Progenitor cell of endocrine pancreas (in vitro differentiated cells): ENCODE measurements around the gene FRMD4A. TPM values are rescaled to one million over a fixed set of nuclear protein-coding genes. Genes with fewer than 3 reads are reported as not detected.
"Not testable (repeated sequence)": the region's sequence is repeated elsewhere in the genome, so short reads cannot be mapped to it uniquely, and the experiment has no call there.

Experiments
- DNase-seq: peaks from one replicate; pipeline ENCODE4 v3.0.0; 2021; ENCODE audit warnings: low spot score; ENCODE audit not compliant: unreplicated experiment
- H3K27ac Mint-ChIP-seq: 2 replicates; pipeline ENCODE4 v1.8.0; 2021; ENCODE audit warnings: mild to moderate bottlenecking, moderate library complexity, mixed read lengths
- H3K27me3 Mint-ChIP-seq: 2 replicates; pipeline ENCODE4 v1.8.0; 2021; ENCODE audit warnings: mixed read lengths
- H3K36me3 Mint-ChIP-seq: 2 replicates; pipeline ENCODE4 v1.8.0; 2022; ENCODE audit warnings: mixed read lengths; ENCODE audit not compliant: insufficient read depth
- H3K4me1 Mint-ChIP-seq: 2 replicates; pipeline ENCODE4 v1.8.0; 2021; ENCODE audit warnings: low read depth, mixed read lengths
- H3K4me3 Mint-ChIP-seq: 2 replicates; pipeline ENCODE4 v1.8.0; 2021; ENCODE audit warnings: low read depth, mild to moderate bottlenecking, moderate library complexity, mixed read lengths
- H3K9me3 Mint-ChIP-seq: 2 replicates; pipeline ENCODE4 v1.8.0; 2021; ENCODE audit warnings: low read depth, mixed read lengths
- total RNA-seq: library from RNA; stranded (reverse); gene quantifications from 2 replicates; pipeline ENCODE4 v1.2.1, GENCODE V29; 2021
- TF ChIP-seq, protein P1 (sequence below): fragments of 200-600 bp; sonication (generic); IDR thresholded peaks from one replicate; pipeline ENCODE4 v1.5.0; 2021; ENCODE audit warnings: antibody characterized with exemption, mild to moderate bottlenecking; ENCODE audit not compliant: unreplicated experiment

The FRMD4A gene
- total RNA-seq, 1 donor from 2014 or later: 42.2 TPM

DNA sequence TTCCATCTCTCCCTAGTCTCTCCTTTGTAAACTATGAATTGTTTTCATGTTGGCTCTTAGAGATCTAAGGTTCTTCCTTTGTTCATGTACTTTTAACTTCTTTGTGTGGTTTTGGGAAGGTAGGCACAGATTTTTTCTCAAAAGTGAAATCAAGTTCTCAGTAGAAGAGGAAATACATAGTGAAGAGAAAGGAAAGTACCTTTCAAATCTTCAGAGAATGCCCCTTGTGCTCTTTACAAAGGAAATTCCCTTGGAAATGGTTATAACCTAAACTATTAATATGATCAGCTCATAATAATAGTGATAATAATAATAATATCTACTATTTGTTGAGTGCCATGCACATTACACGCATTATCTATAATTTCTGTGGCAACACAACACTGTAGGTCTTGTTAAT, 425.4 kb downstream of the FRMD4A start:
- Mint-ChIP-seq H3K4me1 (peaks cover 2% of the 10 kb centered on the region), H3K4me3 (no peak overlapping the region), H3K9me3 (peaks cover 8% of the 10 kb centered on the region), H3K27me3 (no peaks in the 10 kb centered on the region), H3K36me3 (no peaks in the 10 kb centered on the region), H3K27ac (no peak overlapping the region)
- TF ChIP-seq, protein P1, sequence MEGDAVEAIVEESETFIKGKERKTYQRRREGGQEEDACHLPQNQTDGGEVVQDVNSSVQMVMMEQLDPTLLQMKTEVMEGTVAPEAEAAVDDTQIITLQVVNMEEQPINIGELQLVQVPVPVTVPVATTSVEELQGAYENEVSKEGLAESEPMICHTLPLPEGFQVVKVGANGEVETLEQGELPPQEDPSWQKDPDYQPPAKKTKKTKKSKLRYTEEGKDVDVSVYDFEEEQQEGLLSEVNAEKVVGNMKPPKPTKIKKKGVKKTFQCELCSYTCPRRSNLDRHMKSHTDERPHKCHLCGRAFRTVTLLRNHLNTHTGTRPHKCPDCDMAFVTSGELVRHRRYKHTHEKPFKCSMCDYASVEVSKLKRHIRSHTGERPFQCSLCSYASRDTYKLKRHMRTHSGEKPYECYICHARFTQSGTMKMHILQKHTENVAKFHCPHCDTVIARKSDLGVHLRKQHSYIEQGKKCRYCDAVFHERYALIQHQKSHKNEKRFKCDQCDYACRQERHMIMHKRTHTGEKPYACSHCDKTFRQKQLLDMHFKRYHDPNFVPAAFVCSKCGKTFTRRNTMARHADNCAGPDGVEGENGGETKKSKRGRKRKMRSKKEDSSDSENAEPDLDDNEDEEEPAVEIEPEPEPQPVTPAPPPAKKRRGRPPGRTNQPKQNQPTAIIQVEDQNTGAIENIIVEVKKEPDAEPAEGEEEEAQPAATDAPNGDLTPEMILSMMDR: no peak
- no peak for DNase-seq

DNA sequence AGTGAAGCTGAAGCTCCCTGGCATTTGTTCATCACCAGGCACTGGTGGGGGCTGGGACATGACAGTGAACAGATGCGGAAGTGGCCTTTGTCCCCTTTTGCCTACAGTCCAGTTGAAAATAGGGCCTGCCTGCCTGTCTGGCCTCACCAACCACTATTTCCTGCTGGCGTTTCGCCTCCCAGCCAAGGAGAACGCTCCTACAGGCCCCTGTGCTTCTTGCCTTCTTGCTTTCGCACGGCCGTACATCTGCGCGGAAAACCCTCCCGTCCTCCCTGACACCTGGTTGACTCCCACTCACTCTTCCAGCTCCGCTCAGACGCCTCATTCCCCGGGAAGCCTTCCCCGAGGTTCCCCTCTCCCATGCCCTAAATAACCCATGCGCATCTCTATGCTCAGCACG, 426.7 kb downstream of the FRMD4A start:
- H3K9me3 Mint-ChIP-seq: peaks cover 7% of the 10 kb centered on the region
- no peak for DNase-seq
- no peaks in the 10 kb centered on the region for H3K36me3 Mint-ChIP-seq
- no peak overlapping the region for H3K27ac Mint-ChIP-seq
- TF ChIP-seq, protein P1: no peak
- H3K27me3 Mint-ChIP-seq: no peaks in the 10 kb centered on the region
- no peak overlapping the region for H3K4me3 Mint-ChIP-seq
- H3K4me1 Mint-ChIP-seq: peaks cover 2% of the 10 kb centered on the region

DNA sequence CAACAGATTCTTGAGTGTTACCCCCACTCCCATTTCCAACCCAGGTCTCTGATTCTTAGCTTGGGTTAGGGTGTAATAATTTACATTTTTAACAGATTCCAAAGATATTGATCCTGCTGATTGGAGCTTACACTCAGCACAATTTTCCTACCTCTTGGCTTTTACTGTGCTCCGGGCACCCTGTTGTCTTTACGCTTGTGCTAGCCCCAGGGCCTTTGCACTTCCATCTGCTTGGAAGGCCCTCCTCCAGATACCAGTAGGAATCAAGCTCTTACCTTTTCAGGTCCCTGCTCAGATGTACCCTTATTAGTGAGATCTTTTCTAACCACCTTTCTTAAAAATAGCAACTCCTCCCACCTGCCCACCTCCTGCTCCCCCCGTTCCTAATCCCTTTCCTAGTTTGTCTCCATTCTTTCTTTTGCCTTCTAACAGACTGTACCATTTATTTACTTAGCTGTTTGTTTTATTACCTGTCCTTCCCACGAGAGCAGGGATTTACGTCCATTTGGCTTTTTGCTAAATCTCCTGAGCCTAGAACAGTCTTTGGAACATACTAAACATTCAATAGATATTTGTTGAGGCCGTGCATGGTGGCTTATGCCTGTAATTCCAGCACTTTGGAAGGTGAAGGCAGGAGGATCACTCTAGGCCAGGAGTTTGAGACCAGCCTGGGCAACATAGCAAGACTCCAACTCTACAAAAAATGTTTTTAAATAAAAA, 427.7 kb downstream of the FRMD4A start:
- Mint-ChIP-seq H3K9me3 (no peaks in the 10 kb centered on the region), H3K4me3 (no peak overlapping the region), H3K27me3 (no peaks in the 10 kb centered on the region), H3K4me1 (peaks cover 2% of the 10 kb centered on the region), H3K27ac (no peak overlapping the region), H3K36me3 (no peaks in the 10 kb centered on the region)
- no peak for DNase-seq
- TF ChIP-seq, protein P1: no peak

DNA sequence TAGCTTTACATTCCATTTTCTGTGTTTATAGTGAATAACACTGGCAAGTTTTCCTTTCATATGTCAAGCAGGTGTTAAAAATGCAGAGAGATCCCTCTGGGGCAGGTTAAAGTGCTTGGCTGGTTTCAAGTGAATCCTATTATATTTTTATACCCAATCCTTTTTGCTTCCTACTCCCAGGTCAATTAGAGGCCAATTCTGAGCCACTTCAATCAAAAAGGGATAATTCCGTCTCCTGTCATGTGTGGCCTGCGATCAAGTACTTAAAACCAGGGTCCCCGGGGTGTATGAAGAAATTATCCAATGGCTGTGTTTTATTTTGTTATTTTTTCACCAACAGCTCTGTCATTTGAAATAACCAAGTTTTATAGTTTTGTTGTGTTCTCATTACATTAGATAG, 430.8 kb downstream of the FRMD4A start:
- TF ChIP-seq, protein P1: no peak
- DNase-seq: no peak
- Mint-ChIP-seq H3K4me1 (peaks cover 2% of the 10 kb centered on the region), H3K27ac (no peak overlapping the region), H3K9me3 (no peaks in the 10 kb centered on the region), H3K36me3 (no peaks in the 10 kb centered on the region), H3K4me3 (no peak overlapping the region), H3K27me3 (no peaks in the 10 kb centered on the region)

DNA sequence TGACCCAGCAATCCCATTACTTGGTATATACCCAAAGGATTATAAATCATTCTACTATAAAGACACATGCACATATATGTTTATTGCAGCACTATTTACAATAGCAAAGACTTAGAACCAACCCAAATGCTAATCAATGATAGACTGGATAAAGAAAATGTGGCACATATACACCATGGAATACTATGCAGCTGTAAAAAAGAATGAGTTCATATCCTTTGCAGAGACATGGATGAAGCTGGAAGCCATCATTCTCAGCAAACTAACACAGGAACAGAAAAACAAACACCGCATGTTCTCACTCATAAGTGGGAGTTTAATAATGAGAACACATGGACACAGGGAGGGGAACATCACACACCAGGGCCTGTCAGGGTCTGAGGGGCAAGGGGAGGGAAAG, 434.6 kb downstream of the FRMD4A start:
- H3K36me3 Mint-ChIP-seq, H3K9me3 Mint-ChIP-seq, DNase-seq, H3K27ac Mint-ChIP-seq, H3K4me1 Mint-ChIP-seq, H3K4me3 Mint-ChIP-seq: not testable (repeated sequence)
- H3K27me3 Mint-ChIP-seq: peaks cover 30% of the 10 kb centered on the region
